ENCODE measurements around the gene TMEM134.

The TMEM134 gene

DNA sequence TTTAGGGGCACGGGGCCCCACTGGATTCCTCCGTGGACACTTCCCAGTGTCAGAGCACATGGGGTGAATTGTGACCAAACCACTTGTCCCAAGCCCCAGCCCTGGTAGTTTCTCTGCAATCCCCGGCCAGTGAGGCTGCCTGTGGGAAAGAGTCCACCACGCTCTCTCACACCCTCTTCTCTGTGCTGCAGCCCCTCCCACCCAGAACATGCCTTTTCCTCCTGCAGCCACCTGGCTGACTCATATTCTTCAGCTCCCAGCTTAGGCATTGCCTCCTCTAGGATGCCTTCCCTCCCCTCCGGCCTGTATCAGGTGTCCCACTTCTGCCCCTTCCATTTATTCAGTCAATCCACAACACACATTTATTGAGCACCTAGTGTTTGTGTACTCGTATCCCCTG is 46.2 kb downstream of the TMEM134 start:
- DNase-seq (ENCODE audit: low read depth): no peak

DNA sequence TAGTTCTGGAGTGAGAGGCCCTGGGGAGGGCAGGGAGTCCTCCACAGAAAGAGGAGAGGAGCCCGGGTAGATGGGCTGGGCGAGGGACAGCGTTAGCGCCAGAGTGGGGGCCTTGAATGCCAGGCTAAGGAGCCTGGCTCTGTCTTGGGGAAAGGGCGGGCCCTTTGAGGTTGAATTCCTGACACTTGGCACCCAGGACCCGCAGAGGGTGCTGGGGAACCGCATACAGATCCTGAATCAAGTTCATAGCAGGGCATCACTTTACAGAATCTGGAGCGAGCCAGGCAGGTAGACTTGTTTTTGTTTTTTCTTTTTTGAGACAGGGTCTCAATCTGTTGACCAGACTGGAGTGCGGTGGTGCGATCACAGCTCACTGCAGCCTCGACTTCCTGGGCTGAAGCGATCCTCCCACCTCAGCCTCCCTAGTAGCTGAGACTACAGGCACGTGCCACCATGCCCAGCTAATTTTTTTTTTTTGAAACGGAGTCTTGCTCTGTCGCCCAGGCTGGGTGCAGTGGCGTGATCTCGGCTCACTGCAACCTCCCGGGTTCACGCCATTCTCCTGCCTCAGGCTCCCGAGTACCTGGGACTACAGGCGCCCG is 47.5 kb downstream of the TMEM134 start:
- DNase-seq (ENCODE audit: low read depth): no peak

DNA sequence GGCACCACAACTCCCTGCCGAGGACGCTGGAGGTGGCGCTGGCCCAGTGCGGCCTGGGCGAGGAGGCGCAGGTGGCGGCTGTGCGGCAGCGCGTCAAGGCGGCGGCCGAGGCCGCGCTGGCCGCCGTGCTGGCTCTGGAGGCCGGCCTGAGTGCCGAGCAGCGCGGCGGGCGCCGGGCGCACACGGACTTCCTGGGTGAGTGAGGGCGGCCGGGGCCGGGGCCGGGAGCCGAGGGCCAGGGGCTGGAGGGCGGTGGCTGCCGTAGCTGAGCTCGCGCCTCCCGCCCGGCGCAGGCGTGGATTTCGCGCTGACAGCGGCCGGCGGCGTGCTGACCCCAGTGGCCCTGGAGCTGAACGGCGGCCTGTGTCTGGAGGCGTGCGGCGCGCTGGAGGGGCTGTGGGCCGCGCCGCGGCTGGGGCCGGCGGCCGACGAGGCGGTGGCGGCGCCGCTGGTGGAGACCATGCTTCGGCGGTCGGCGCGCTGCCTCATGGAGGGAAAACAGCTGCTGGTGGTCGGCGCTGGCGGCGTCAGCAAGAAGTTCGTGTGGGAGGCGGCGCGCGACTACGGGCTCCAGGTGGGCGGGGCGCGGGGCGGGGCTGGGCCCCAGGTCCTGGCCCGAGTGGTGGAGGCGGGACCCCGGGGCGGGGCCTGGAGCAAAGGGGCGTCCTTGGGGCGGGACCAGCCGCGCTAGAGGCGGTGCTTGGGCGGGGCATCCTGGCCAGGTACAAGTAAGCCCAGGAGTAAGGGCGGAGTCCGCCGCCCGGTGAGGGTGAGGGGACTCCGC is 48.2 kb downstream of the TMEM134 start:
- peak; percentile 98 for DNase-seq (ENCODE audit: low read depth)

DNA sequence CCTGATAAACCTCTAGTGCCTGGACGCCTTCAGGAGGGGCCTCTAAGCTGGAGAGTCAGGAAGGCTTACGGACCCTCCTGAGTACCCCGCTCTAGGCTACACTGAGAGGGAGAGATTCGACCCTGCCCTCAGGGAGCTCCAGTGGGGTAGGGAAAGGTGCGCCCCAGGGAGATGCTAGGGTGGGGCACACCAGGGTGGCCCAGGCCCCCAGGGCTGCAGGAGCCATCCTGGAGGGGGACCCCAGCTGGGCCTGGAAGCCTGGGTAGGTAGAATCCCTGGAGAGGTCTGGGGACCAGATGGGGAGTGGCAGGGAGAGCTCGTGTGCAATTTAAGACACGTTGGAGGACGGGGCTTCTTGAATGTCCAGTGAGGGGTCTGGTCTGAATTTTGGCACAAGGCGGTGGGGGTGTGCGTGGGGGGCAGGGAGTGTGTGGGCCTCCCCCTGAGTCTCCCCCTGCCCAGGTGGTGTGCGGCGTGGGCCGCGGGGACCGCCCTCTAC is 48.9 kb downstream of the TMEM134 start:
- DNase-seq (ENCODE audit: low read depth): no peak

DNA sequence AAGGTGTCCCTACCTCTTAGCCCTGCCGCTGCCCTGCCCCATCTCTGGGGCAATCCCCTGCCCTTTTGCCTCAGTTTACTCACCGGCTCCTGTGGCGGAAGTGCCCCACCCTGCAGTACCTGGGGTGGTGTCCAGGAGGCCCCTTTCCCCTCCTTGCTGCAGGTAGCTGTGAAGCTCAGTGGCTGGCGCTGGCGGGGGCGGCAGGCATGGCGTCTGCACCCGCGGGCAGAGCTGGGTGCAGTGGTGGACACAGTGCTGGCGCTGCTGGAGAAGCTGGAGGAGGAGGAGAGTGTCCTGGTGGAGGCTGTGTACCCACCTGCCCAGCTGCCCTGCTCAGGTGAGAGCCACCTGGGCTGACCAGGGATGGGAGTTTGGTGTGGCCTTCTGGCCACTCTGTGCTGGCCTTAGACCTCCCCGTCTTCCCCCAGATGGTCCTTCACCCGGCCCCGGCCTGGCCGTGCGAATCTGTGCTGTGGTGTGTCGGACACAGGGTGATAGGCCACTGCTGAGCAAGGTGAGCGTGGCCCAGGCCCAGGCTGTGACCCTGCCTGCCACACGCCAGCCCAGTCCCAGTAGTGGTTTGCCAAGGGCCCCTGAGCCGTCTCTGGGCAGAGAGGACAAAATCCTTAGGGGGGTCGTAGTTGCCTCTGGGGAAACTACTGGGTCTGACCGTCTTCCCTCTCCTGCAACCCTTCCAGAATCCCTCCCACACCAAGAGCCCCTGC is 49.6 kb downstream of the TMEM134 start:
- DNase-seq (ENCODE audit: low read depth): no peak

DNA sequence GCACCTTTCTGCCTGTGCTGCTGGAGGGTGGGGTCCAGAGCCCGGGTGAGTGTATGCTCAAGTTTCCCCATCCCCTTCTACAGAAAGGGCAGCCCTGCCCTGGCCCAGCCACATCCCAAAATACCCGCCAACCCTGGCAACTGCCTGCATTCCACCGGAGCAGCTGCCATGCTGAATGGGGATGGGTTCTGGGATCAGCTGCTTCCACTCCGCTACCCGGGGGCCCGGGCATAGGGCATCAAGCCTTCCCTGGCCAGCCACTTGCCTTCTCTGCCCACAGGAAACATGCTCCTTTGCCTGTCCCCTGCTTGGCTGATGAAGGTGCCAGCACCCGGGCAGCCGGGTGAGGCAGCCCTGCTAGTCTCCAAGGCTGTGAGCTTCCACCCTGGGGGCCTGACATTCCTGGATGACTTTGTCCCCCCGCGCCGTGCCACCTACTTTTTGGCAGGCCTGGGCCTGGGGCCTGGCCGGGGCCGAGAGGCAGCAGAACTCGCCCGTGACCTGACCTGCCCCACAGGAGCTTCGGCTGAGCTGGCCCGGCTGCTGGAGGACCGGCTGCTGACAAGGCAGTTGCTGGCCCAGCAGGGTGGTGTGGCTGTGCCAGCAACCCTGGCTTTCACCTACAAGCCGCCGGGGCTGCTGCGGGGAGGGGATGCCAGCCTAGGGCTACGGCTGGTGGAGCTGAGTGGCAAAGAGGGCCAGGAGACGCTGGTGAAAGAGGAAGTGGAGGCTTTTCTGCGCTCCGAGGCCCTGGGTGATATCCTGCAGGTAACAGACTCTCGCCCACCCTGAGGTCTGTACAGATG is 50.4 kb downstream of the TMEM134 start:
- DNase-seq (ENCODE audit: low read depth): no peak

DNA sequence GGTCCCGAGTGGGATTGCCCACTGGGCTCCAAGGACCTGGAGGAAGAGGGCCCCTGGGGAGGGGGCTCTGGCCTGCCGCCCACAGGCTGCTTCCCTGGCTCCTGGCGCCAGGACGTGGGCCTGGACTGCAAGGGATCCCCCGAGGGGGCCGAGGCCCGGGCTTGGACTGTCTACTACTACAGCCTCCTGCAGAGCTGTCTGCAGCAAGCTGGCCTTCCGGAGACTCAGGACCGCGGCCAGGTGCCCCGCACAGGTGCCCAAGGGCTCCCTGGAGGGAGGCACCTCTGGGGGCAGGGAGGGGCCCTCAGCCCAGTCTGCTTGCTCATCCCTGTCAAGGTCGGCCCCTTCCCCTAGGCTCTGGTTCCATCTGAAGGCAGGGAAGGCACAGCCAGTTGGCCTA is 51.6 kb downstream of the TMEM134 start:
- DNase-seq (ENCODE audit: low read depth): no peak

DNA sequence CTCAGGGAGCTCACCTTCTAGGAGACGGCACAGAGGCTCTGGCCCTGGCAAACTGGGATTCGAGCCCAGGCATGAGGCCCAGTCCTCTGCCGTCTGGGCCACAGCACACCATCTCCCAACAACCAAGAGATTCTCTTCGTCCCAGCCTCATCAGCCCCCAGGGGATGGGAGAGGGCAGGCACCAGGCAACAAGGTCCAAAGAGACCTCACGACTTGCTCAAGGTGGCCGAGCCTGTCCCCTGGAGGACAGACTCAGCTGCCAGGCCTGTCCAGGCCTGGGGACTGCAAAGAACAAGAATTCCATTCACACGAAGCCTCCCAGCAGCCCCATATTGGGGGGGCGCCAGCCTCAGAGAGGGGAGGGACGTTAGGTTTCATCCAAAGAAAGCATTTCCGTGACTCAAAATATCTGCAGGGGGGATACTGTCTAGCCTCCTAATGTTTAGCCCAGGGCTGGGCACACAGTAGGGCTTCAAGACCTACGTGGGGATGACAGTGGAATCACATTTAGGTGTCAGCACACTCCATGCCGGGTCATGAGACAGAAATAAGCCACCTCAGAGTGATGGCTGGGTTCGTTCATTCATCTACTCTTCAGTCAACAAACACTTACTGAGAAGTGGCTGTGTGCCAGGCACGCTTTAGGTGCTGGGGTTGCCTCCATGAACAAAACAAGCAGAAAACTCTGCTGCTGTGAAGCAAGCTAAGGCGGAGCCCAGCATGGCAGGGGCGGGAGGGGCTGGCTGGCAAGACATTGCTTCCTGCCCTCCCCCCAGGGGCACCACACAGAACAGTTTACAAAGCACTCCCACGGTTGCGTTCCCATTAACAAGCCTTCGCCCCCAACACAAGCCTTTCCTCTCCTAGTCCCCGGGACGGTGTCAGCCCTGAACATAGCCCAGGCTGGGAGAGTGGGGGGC is 52.4 kb downstream of the TMEM134 start:
- peak; percentile 74 for DNase-seq (ENCODE audit: low read depth)

DNA sequence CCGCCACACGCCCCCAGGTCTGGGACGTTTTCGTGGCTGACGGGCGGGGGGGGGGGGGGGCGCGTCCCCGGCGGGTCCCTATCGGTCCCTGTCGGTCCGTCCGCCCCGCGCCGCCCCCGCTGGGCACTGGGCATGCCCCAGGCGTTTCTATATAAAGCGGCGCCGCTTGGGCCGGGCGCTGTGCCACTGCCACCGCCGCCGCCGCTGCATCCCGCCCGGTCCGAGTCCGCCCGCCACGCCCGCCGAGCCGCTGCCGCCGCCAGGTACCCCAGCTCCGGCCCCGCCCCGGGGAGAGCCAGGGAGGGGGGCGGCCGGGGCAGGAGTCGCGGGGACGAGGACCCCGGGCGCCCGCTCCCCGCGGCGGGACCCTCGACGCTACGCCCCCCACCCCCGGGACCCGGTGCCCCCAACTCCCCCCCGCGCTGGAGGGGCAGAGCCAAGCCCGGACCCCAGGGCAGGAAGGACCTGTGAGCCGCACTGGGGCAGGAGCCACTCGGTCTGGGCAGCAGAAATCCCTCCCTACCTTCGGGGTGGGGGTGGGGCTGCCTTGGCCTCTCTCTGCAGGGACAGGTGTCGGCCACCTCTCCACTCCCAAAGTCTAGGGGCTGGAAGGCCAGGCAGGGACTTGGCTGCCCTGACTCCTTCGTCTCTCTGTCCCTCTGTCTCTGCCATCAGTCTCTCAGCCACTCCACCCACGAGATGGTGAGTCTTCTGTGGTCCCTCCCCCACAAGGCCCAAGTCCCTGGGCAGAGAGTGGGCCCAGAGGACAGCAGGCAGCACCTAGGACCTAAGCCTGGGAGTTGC is 53.3 kb downstream of the TMEM134 start, which contains the start of gene CARNS1:
TSS of gene CARNS1 (plus strand) at position 178 of the 804 bp plus-strand sequence. CDS start at position 700, 522 bp downstream.
- DNase-seq (ENCODE audit: low read depth): no peak

DNA sequence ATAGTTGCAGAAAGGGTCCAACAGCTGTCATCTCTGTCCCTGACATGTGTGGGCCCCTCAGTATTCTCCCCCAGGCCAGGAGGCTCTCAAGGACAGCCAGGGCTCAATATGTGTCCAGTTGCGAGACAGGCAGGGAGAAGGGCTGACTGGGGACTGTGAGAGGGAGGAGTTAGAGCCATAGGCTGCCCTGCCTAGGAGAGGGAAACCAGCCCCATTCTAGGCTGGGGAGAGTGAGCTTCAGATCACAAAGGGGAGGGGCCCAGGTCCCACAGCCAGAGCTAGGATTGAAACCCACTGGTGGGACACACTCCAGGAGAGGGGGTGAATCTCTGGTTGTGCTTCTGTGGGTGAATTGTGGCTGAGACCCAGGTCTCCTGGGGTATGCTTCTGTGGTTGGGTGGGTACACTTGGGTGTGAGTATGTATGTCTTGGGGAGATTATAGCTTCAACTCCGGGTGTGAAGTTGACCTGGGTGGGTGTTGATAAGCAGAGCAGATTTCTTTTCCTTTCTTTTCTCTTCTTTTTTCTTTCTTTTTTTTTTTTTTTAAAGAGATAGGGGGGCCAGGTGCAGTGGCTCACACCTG is 55.7 kb downstream of the TMEM134 start:
- no peak for DNase-seq (ENCODE audit: low read depth)

DNA sequence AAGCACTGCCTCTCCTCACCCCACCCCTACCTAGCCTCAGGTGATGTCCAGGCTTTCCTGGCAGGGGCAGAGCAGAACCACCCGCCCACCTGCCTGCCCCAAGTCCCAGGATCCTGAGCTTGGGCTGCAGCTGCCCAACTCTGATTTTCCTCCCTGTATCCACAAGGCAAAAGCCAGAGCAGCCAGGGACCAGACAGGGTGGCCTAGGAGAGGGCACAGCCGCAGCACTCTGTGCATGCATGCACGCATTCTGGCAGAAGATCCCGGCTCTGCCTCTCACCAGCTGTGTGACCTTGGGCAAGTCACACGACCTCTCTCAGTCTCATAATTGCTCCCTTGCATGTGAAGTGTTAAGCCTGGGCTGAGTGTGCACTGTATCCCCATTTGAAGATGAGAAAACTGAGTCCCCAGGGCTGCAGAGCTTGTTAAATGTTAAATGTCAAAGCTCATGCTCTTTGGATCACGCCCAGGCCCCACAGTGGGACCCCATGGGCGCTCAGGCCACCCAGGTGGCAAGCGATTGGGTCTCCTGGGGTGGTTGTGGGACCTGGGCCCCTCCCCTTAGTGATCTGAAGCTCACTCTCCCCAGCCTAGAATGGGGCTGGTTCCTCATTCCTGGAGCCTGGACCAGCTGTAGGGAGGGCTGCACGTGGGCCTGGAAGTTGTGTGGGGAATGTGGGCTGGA is 56.4 kb downstream of the TMEM134 start:
- DNase-seq (ENCODE audit: low read depth): no peak

DNA sequence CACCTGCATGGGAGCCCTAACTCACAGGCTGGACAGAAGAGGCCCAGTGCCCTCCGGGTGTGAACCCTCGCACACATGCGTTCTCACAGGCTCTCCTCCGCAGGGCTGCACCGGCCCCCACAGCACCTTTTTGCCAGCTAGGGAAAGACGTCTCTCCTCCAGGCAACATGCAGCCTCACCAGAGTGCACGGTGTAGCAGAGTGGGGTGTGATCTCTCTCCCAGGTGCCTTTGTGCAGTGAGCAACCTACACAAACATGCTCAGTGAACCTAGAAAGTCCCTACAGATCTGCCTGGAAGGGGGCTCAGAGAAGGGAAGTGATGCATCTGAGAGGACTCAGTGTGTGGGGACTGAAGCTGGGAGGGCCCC is 57.3 kb downstream of the TMEM134 start:
- DNase-seq (ENCODE audit: low read depth): no peak
